IgD-negative memory B cell (primary cell): Measurements from ENCODE around the gene DNAH8. TPM values are rescaled to one million over a fixed set of nuclear protein-coding genes. Genes with fewer than 3 reads are reported as not detected.
A peak's percentile ranks its signal among the peaks of the same experiment; 100 is the strongest.

Source experiments
- H3K27ac Mint-ChIP-seq, 3 donors: one replicate each; pipeline ENCODE4 v1.8.0; 2020 to 2022; ENCODE audit warnings: mild to moderate bottlenecking in 3 of 3, mixed read lengths in 3 of 3, moderate library complexity in 1 of 3
- H3K27me3 Mint-ChIP-seq: one replicate; pipeline ENCODE4 v1.8.0; 2021; ENCODE audit warnings: mixed read lengths
- H3K36me3 Mint-ChIP-seq: one replicate; pipeline ENCODE4 v1.8.0; 2020; ENCODE audit warnings: mild to moderate bottlenecking, mixed read lengths
- H3K4me1 Mint-ChIP-seq, 3 donors: one replicate each; pipeline ENCODE4 v1.8.0; 2020 to 2022; ENCODE audit warnings: mixed read lengths in 3 of 3, mild to moderate bottlenecking in 1 of 3
- H3K4me3 Mint-ChIP-seq, 4 donors: one replicate each; pipeline ENCODE4 v1.8.0; 2020 to 2022; ENCODE audit warnings: mild to moderate bottlenecking in 4 of 4, mixed read lengths in 4 of 4, moderate library complexity in 3 of 4
- H3K9me3 Mint-ChIP-seq, 3 donors: one replicate each; pipeline ENCODE4 v1.8.0; 2020 to 2021; ENCODE audit warnings: mixed read lengths in 3 of 3, mild to moderate bottlenecking in 1 of 3
- polyA plus RNA-seq: library from polyadenylated mRNA; unstranded; fragments of 300-500 nt; fragmentation: Illumina TruSeq; gene quantifications from one replicate; pipeline ENCODE4 v1.2.3, GENCODE V29; 2021

The DNAH8 gene
- polyA plus RNA-seq, 1 donor from 2014 or later: 0.94 TPM

- peaks cover 2% of the 10 kb centered on the region for H3K36me3 Mint-ChIP-seq
- no peaks in the 10 kb centered on the region for H3K4me1 Mint-ChIP-seq
- no peak overlapping the region for H3K27ac Mint-ChIP-seq
- H3K9me3 Mint-ChIP-seq: no peaks in the 10 kb centered on the region
- no peak overlapping the region for H3K4me3 Mint-ChIP-seq
- H3K27me3 Mint-ChIP-seq: peaks cover 2% of the 10 kb centered on the region
Observed at GRCh38 chr6:38753707-38754106, 38.6 kb downstream of the DNAH8 start.

GRCh38 chr6:38755207-38755606 lies 40.1 kb downstream of the DNAH8 start:
- no peaks in the 10 kb centered on the region for H3K4me1 Mint-ChIP-seq
- H3K27ac Mint-ChIP-seq: no peak overlapping the region
- H3K9me3 Mint-ChIP-seq: no peaks in the 10 kb centered on the region
- H3K4me3 Mint-ChIP-seq: no peak overlapping the region
- H3K36me3 Mint-ChIP-seq: peaks cover 2% of the 10 kb centered on the region
- peaks cover 1% of the 10 kb centered on the region for H3K27me3 Mint-ChIP-seq

- no peaks in the 10 kb centered on the region for H3K9me3 Mint-ChIP-seq
- H3K27me3 Mint-ChIP-seq: peaks cover 1% of the 10 kb centered on the region
- H3K36me3 Mint-ChIP-seq: peaks cover 2% of the 10 kb centered on the region
- no peak overlapping the region for H3K4me3 Mint-ChIP-seq
- H3K27ac Mint-ChIP-seq: no peak overlapping the region
- no peaks in the 10 kb centered on the region for H3K4me1 Mint-ChIP-seq
Observed at GRCh38 chr6:38755874-38756273, 40.8 kb downstream of the DNAH8 start.

GRCh38 chr6:38760097-38760496 lies 45.0 kb downstream of the DNAH8 start:
- Mint-ChIP-seq H3K9me3 (no peaks in the 10 kb centered on the region), H3K4me1 (no peaks in the 10 kb centered on the region), H3K27ac (no peak overlapping the region), H3K27me3 (peaks cover 1% of the 10 kb centered on the region), H3K36me3 (peaks cover 4% of the 10 kb centered on the region), H3K4me3 (no peak overlapping the region)

- H3K27me3 Mint-ChIP-seq: peaks cover 3% of the 10 kb centered on the region
- H3K4me1 Mint-ChIP-seq: peaks cover 0 to 2% (median 0%) of the 10 kb centered on the region in 3 donors
- H3K9me3 Mint-ChIP-seq: peaks cover 0 to 7% (median 0%) of the 10 kb centered on the region in 3 donors
- H3K36me3 Mint-ChIP-seq: peaks cover 4% of the 10 kb centered on the region
- no peak overlapping the region for H3K27ac Mint-ChIP-seq
- no peak overlapping the region for H3K4me3 Mint-ChIP-seq
Observed at GRCh38 chr6:38762848-38763247, 47.7 kb downstream of the DNAH8 start.

GRCh38 chr6:38767560-38767959 lies 52.4 kb downstream of the DNAH8 start:
- Mint-ChIP-seq H3K9me3 (peaks cover 0 to 8% (median 0%) of the 10 kb centered on the region in 3 donors), H3K27me3 (peaks cover 2% of the 10 kb centered on the region), H3K36me3 (peaks cover 7% of the 10 kb centered on the region), H3K4me1 (peaks cover 3 to 8% (median 4%) of the 10 kb centered on the region in 3 donors), H3K27ac (no peak overlapping the region), H3K4me3 (no peak overlapping the region)

- Mint-ChIP-seq H3K27me3 (no peaks in the 10 kb centered on the region), H3K9me3 (peaks cover 0 to 3% (median 0%) of the 10 kb centered on the region in 3 donors), H3K4me3 (peak overlapping the region; percentile 22 to 90 (median 70)), H3K36me3 (peaks cover 6% of the 10 kb centered on the region), H3K27ac (peak overlapping the region in 1 of 3 donors; percentile 13), H3K4me1 (peaks cover 32 to 33% (median 32%) of the 10 kb centered on the region in 3 donors)
Observed at GRCh38 chr6:38773338-38773737, 58.2 kb downstream of the DNAH8 start.

- Mint-ChIP-seq H3K9me3 (peaks cover 0 to 3% (median 0%) of the 10 kb centered on the region in 3 donors), H3K27ac (peak overlapping the region; percentile 37 to 92 (median 44)), H3K27me3 (no peaks in the 10 kb centered on the region), H3K4me3 (peak overlapping the region; percentile 49 to 90 (median 86)), H3K36me3 (peaks cover 6% of the 10 kb centered on the region), H3K4me1 (peaks cover 32 to 37% (median 33%) of the 10 kb centered on the region in 3 donors)
Observed at GRCh38 chr6:38774929-38775707, 60.0 kb downstream of the DNAH8 start.

- peaks cover 6% of the 10 kb centered on the region for H3K36me3 Mint-ChIP-seq
- H3K4me3 Mint-ChIP-seq: peak overlapping the region; percentile 49 to 90 (median 86)
- H3K27ac Mint-ChIP-seq: peak overlapping the region; percentile 37 to 92 (median 44)
- H3K27me3 Mint-ChIP-seq: no peaks in the 10 kb centered on the region
- peaks cover 32 to 35% (median 33%) of the 10 kb centered on the region in 3 donors for H3K4me1 Mint-ChIP-seq
- H3K9me3 Mint-ChIP-seq: peaks cover 0 to 3% (median 0%) of the 10 kb centered on the region in 3 donors
Observed at GRCh38 chr6:38775870-38776269, 60.8 kb downstream of the DNAH8 start.

- Mint-ChIP-seq H3K4me3 (peak overlapping the region; percentile 1 to 90 (median 48)), H3K9me3 (peaks cover 0 to 3% (median 0%) of the 10 kb centered on the region in 3 donors), H3K27ac (peak overlapping the region in 1 of 3 donors; percentile 37), H3K4me1 (peaks cover 31 to 34% (median 32%) of the 10 kb centered on the region in 3 donors), H3K27me3 (no peaks in the 10 kb centered on the region), H3K36me3 (peaks cover 6% of the 10 kb centered on the region)
Observed at GRCh38 chr6:38776515-38776914, 61.4 kb downstream of the DNAH8 start.

- Mint-ChIP-seq H3K36me3 (peaks cover 1% of the 10 kb centered on the region), H3K4me3 (no peak overlapping the region), H3K9me3 (no peaks in the 10 kb centered on the region), H3K27ac (no peak overlapping the region), H3K27me3 (no peaks in the 10 kb centered on the region), H3K4me1 (peaks cover 21 to 28% (median 27%) of the 10 kb centered on the region in 3 donors)
Observed at GRCh38 chr6:38779310-38780062, 64.4 kb downstream of the DNAH8 start.

GRCh38 chr6:38782616-38783015 lies 67.5 kb downstream of the DNAH8 start:
- no peaks in the 10 kb centered on the region for H3K9me3 Mint-ChIP-seq
- H3K27me3 Mint-ChIP-seq: no peaks in the 10 kb centered on the region
- no peak overlapping the region for H3K4me3 Mint-ChIP-seq

GRCh38 chr6:38783443-38784228 lies 68.5 kb downstream of the DNAH8 start:
- Mint-ChIP-seq H3K27me3 (no peaks in the 10 kb centered on the region), H3K4me3 (peak overlapping the region in 1 of 4 donors; percentile 77), H3K27ac (peak overlapping the region in 1 of 3 donors; percentile 0), H3K36me3 (no peaks in the 10 kb centered on the region), H3K4me1 (peaks cover 8 to 18% (median 14%) of the 10 kb centered on the region in 3 donors), H3K9me3 (no peaks in the 10 kb centered on the region)

More at GRCh38 chr6:38782616-38783015, 67.5 kb downstream of the DNAH8 start:
- peaks cover 8 to 16% (median 14%) of the 10 kb centered on the region in 3 donors for H3K4me1 Mint-ChIP-seq
- no peak overlapping the region for H3K27ac Mint-ChIP-seq
- no peaks in the 10 kb centered on the region for H3K36me3 Mint-ChIP-seq

GRCh38 chr6:38784506-38785235 lies 69.6 kb downstream of the DNAH8 start:
- no peaks in the 10 kb centered on the region for H3K9me3 Mint-ChIP-seq
- peak overlapping the region in 2 of 4 donors; percentile 52 to 63 for H3K4me3 Mint-ChIP-seq
- H3K27ac Mint-ChIP-seq: peak overlapping the region in 1 of 3 donors; percentile 28
- no peaks in the 10 kb centered on the region for H3K27me3 Mint-ChIP-seq
- peaks cover 8 to 15% (median 14%) of the 10 kb centered on the region in 3 donors for H3K4me1 Mint-ChIP-seq
- H3K36me3 Mint-ChIP-seq: peaks cover 3% of the 10 kb centered on the region
